Mammary epithelial cell (primary cell): ENCODE results near the gene NKPD1.

ENCODE experiments used
- EZH2 ChIP-seq: IDR thresholded peaks from 2 replicates; pipeline ENCODE4 v1.6.1; 2012; ENCODE audit warnings: low read length, inconsistent platforms, borderline replicate concordance
- TF ChIP-seq, protein P1 (sequence below), 2 donors: IDR thresholded peaks in 1 of 2; conservative IDR thresholded peaks in 1 of 2; 2 replicates each; pipeline ENCODE4 v1.5.1; 2011 to 2012; ENCODE audit warnings: inconsistent platforms in 2 of 2, low read length in 2 of 2, mild to moderate bottlenecking in 2 of 2, control low read depth in 1 of 2, low read depth in 1 of 2; ENCODE audit not compliant: insufficient read depth in 1 of 2; ENCODE audit errors: extremely low read depth in 1 of 2

DNA sequence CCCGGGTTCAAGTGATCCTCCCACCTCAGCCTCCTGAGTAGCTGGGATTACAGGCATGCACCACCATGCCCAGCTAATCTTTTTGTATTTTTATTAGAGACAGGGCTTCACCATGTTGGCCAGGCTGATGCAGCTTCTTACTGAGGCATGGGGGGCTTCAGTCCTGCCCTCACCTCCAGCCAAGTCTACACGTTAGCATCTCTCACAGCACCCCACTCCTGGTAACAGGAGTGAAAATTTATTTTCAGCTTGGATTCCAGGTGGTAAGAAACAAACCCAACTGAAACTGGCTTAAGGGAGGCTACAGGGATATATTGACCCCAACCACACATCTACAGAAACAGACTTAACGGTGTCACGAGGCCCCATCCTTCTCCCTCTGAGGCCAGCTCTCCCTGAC, 10.6 kb downstream of the NKPD1 start:
- TF ChIP-seq, protein P1, sequence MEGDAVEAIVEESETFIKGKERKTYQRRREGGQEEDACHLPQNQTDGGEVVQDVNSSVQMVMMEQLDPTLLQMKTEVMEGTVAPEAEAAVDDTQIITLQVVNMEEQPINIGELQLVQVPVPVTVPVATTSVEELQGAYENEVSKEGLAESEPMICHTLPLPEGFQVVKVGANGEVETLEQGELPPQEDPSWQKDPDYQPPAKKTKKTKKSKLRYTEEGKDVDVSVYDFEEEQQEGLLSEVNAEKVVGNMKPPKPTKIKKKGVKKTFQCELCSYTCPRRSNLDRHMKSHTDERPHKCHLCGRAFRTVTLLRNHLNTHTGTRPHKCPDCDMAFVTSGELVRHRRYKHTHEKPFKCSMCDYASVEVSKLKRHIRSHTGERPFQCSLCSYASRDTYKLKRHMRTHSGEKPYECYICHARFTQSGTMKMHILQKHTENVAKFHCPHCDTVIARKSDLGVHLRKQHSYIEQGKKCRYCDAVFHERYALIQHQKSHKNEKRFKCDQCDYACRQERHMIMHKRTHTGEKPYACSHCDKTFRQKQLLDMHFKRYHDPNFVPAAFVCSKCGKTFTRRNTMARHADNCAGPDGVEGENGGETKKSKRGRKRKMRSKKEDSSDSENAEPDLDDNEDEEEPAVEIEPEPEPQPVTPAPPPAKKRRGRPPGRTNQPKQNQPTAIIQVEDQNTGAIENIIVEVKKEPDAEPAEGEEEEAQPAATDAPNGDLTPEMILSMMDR (conservative IDR thresholded peaks at IDR 0.05 in 1 of 2, IDR thresholded peaks at IDR 0.05 in 1 of 2; ENCODE audit: extremely low read depth in 1 of 2, insufficient read depth in 1 of 2, low read depth in 1 of 2, low read length in 2 of 2), result no peak
- no peak for TF ChIP-seq EZH2
